Measurements from ENCODE around the gene STAB1.

DNA sequence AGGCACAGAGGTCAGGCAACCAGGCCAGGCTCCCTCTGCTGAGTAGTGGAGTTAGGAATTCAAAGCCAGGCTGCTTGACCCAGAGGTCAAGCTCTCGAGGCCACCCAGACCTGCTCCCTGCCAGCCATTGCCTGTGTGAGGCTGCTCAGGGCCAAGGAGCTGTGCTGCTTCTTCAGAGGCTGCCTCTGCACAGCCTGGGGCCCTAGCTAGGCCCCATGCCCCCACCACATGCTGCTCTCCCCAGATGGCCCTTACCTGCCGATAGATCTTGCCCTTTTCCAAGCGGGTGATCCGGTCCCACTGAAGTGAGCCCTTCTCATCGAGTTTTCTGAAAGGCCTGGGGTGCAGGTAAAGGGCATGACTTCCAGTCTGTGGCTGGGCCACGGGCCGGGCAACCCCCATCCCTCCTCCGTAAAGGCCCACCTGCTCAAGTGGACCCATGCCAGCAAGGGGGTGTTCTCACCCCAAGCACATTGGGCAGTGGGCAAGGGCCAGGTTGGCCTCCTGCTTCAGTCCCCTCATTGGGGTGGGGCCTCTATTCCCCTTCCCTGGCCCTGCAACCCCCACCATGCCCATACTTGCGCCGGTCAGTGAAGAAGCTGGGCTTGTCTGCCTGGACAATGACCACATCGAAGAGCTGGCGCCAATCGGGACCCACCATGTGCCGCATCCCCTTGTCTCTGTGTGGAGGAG is 32.0 kb downstream of the STAB1 start:
- TF ChIP-seq, protein P1, sequence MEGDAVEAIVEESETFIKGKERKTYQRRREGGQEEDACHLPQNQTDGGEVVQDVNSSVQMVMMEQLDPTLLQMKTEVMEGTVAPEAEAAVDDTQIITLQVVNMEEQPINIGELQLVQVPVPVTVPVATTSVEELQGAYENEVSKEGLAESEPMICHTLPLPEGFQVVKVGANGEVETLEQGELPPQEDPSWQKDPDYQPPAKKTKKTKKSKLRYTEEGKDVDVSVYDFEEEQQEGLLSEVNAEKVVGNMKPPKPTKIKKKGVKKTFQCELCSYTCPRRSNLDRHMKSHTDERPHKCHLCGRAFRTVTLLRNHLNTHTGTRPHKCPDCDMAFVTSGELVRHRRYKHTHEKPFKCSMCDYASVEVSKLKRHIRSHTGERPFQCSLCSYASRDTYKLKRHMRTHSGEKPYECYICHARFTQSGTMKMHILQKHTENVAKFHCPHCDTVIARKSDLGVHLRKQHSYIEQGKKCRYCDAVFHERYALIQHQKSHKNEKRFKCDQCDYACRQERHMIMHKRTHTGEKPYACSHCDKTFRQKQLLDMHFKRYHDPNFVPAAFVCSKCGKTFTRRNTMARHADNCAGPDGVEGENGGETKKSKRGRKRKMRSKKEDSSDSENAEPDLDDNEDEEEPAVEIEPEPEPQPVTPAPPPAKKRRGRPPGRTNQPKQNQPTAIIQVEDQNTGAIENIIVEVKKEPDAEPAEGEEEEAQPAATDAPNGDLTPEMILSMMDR (IDR thresholded peaks at IDR 0.05), result no peak
- TF ChIP-seq POLR2A (IDR thresholded peaks at IDR 0.05) (no peak), EP300 (IDR thresholded peaks at IDR 0.05) (no peak), POLR2AphosphoS5 (IDR thresholded peaks at IDR 0.05) (no peak)
